Lung microvascular endothelial cell (primary cell): ENCODE data around the gene INO80. TPM values are rescaled to one million over a fixed set of nuclear protein-coding genes. Genes with fewer than 3 reads are reported as not detected.

ENCODE experiments used
- DNase-seq, 2 donors: peaks; one replicate each; pipeline versions ENCODE4 v3.0.0 to v3.0.0-alpha.2; 2010; ENCODE audit warnings: low read depth in 2 of 2
- total RNA-seq: library from RNA; depleted of rRNA; stranded (reverse); fragments of >200 nt; gene quantifications from 2 replicates; pipeline ENCODE4 v1.2.1, GENCODE V29; 2014

Gene INO80
- total RNA-seq, 1 donor from 2014 or later = 21.4 TPM

DNA sequence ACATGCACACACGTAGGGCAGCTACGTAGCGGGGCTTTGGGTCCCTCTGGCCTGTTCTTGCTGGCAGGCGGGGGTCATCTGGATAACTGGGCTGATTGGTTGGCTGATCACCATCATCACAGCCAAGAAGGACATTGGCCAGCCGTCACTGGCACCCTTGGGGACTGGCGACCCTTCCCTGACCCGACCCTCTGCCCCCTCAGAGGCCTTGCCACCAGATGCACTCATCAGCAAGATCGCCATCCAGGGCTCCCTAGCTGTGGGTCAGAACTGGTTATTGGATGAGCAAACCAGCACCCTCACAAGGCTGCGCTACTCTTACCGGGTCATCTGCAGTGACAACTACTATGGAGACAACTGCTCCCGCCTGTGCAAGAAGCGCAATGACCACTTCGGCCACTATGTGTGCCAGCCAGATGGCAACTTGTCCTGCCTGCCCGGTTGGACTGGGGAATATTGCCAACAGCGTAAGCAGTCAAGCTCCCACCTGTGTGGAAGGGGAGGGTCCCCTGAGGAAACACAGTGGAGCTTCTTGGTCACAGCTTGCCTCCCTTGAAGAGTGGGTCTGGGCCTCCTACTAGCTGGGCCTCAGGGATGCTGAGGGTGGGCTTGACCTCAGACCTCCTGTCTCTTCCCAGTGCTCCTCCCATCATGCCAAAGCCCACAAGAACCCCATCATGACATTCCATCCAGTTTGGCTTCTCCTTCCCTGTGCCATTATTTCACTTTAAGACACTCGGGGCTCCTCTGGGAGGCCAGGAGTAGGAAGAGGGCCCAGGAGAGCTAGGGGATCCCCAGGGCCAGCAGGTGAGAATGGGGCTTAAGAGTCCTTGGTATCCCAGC, 184.6 kb downstream of the INO80 start:
- DNase-seq = peak in 1 of 2 donors; percentile 66

GRCh38 chr15:40930430-40931299, 185.4 kb downstream of the INO80 start:
- DNase-seq = peak; percentile 97 to 100

GRCh38 chr15:40929660-40930429, 186.2 kb downstream of the INO80 start:
- DNase-seq = peak; percentile 64 to 77

Other genes starting within 250 kb of the INO80 start
- gene RHOV, start 242.0 kb downstream of the INO80 start, total RNA-seq = not detected in 2 replicates
- 32.9 and 41.5 TPM in 2 replicates for gene VPS18, start 221.8 kb downstream of the INO80 start, total RNA-seq
- gene DLL4, start 186.9 kb downstream of the INO80 start, total RNA-seq = 48.0 and 75.2 TPM in 2 replicates
- gene CHAC1, start 162.8 kb downstream of the INO80 start, total RNA-seq = 2.4 and 4.8 TPM in 2 replicates
- gene EXD1, start 114.5 kb upstream of the INO80 start, total RNA-seq = not detected in 2 replicates
- 56.0 and 71.9 TPM in 2 replicates for gene CHP1, start 115.0 kb upstream of the INO80 start, total RNA-seq
- gene OIP5, start 216.3 kb upstream of the INO80 start, total RNA-seq = 1.2 and 4.4 TPM in 2 replicates
- 12.5 and 28.8 TPM in 2 replicates for gene NUSAP1, start 216.6 kb upstream of the INO80 start, total RNA-seq